Suprapubic skin (tissue), 3 donors: Measurements from ENCODE around the gene KCNH8.

Experiments used
- POLR2A ChIP-seq, 2 donors: fragments of 450-650 bp; IDR thresholded peaks; one replicate each; pipeline ENCODE4 v1.6.1; 2017; ENCODE audit warnings: antibody characterized with exemption in 2 of 2, mild to moderate bottlenecking in 2 of 2, moderate library complexity in 2 of 2
- TF ChIP-seq, protein P1 (sequence below), 2 donors: fragments of 200-600 bp in 1 of 2; fragments of 450-650 bp in 1 of 2; sonication (generic) in 1 of 2; IDR thresholded peaks; one replicate each; pipeline ENCODE4 v1.5.1; 2016 to 2019; ENCODE audit warnings: antibody characterized with exemption in 2 of 2, mild to moderate bottlenecking in 1 of 2, moderate library complexity in 1 of 2

DNA sequence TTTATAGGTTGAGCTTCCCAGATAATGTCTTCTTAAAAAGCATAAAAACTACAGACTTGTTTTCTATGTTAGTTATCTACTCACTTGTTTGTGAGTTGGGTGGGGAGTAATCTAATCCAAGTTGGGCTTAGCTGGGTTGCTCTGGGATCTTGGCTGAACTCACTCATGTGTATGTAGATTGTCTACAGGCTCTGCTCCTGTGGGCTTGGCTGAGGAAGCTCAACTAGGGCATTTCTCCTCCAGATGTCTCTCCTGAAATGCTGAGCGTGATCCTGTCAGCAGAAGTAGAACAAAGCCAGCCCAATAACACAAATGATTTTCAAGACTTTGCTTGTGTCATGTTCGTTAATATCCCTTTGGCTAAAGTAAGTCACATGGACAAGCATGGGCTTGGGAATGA is 17.3 kb downstream of the KCNH8 start:
- TF ChIP-seq, protein P1, sequence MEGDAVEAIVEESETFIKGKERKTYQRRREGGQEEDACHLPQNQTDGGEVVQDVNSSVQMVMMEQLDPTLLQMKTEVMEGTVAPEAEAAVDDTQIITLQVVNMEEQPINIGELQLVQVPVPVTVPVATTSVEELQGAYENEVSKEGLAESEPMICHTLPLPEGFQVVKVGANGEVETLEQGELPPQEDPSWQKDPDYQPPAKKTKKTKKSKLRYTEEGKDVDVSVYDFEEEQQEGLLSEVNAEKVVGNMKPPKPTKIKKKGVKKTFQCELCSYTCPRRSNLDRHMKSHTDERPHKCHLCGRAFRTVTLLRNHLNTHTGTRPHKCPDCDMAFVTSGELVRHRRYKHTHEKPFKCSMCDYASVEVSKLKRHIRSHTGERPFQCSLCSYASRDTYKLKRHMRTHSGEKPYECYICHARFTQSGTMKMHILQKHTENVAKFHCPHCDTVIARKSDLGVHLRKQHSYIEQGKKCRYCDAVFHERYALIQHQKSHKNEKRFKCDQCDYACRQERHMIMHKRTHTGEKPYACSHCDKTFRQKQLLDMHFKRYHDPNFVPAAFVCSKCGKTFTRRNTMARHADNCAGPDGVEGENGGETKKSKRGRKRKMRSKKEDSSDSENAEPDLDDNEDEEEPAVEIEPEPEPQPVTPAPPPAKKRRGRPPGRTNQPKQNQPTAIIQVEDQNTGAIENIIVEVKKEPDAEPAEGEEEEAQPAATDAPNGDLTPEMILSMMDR (IDR thresholded peaks at IDR 0.05) = no peak
- no peak for TF ChIP-seq POLR2A (IDR thresholded peaks at IDR 0.05)
